ENCODE results near the gene SNX21.

SNX21 gene

GRCh38 chr20:45882469-45883099 lies 49.0 kb downstream of the SNX21 start:
- TF ChIP-seq, protein P1, sequence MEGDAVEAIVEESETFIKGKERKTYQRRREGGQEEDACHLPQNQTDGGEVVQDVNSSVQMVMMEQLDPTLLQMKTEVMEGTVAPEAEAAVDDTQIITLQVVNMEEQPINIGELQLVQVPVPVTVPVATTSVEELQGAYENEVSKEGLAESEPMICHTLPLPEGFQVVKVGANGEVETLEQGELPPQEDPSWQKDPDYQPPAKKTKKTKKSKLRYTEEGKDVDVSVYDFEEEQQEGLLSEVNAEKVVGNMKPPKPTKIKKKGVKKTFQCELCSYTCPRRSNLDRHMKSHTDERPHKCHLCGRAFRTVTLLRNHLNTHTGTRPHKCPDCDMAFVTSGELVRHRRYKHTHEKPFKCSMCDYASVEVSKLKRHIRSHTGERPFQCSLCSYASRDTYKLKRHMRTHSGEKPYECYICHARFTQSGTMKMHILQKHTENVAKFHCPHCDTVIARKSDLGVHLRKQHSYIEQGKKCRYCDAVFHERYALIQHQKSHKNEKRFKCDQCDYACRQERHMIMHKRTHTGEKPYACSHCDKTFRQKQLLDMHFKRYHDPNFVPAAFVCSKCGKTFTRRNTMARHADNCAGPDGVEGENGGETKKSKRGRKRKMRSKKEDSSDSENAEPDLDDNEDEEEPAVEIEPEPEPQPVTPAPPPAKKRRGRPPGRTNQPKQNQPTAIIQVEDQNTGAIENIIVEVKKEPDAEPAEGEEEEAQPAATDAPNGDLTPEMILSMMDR (IDR thresholded peaks at IDR 0.05; ENCODE audit: insufficient read depth, low read length, poor library complexity, severe bottlenecking), result no peak
- TF ChIP-seq EZH2phosphoT487 (conservative IDR thresholded peaks at IDR 0.05; ENCODE audit: low read length), result no peak
- Histone ChIP-seq H3K27ac (ENCODE audit: low read depth, low read length) (no peak overlapping the region), H3K9ac (ENCODE audit: low read length) (no peak overlapping the region), H3K27me3 (ENCODE audit: low read length) (no peaks in the 10 kb centered on the region), H2AFZ (ENCODE audit: low read depth, low read length, severe bottlenecking) (no peak overlapping the region), H3K4me3 (ENCODE audit: insufficient read depth, low read length, poor library complexity, severe bottlenecking) (no peak overlapping the region), H3K36me3 (ENCODE audit: low read length) (no peaks in the 10 kb centered on the region), H3F3A (ENCODE audit: insufficient read depth) (no peaks in the 10 kb centered on the region), H3K9me3 (ENCODE audit: insufficient read depth, low read length) (no peaks in the 10 kb centered on the region), H4K20me1 (ENCODE audit: low read depth, low read length) (no peaks in the 10 kb centered on the region), H3K79me2 (ENCODE audit: insufficient read depth, low read length) (peaks cover 5% of the 10 kb centered on the region), H3K4me2 (ENCODE audit: low read depth, low read length, poor library complexity, severe bottlenecking) (no peak overlapping the region), H3K9me2 (replicated peaks; ENCODE audit: insufficient read depth, low read length) (no peaks in the 10 kb centered on the region)

DNA sequence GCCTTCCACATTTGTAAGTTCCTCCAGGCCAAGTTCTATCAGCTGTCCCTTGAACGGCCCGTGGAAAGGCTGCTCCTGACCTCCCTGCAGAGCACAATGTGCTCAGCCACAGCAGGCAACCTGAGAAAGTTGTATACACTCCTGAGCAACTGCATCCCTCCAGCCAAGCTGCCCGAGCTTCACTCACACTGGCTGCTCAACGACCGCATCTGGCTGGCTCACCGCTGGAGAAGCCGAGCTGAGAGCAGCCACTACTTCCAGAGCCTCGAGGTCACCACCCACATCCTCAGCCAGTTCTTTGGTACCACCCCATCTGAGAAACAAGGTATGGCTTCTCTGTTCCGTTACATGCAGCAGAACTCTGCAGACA lies 49.5 kb downstream of the SNX21 start:
- Histone ChIP-seq H4K20me1 (ENCODE audit: low read depth, low read length) (no peaks in the 10 kb centered on the region), H3K4me3 (ENCODE audit: insufficient read depth, low read length, poor library complexity, severe bottlenecking) (no peak overlapping the region), H3K9me2 (replicated peaks; ENCODE audit: insufficient read depth, low read length) (no peaks in the 10 kb centered on the region), H2AFZ (ENCODE audit: low read depth, low read length, severe bottlenecking) (no peak overlapping the region), H3K27me3 (ENCODE audit: low read length) (no peaks in the 10 kb centered on the region), H3K27ac (ENCODE audit: low read depth, low read length) (no peak overlapping the region), H3K4me2 (ENCODE audit: low read depth, low read length, poor library complexity, severe bottlenecking) (no peak overlapping the region), H3F3A (ENCODE audit: insufficient read depth) (no peaks in the 10 kb centered on the region), H3K36me3 (ENCODE audit: low read length) (no peaks in the 10 kb centered on the region), H3K9ac (ENCODE audit: low read length) (no peak overlapping the region), H3K79me2 (ENCODE audit: insufficient read depth, low read length) (peaks cover 5% of the 10 kb centered on the region), H3K9me3 (ENCODE audit: insufficient read depth, low read length) (no peaks in the 10 kb centered on the region)
- no peak for TF ChIP-seq EZH2phosphoT487 (conservative IDR thresholded peaks at IDR 0.05; ENCODE audit: low read length)
- TF ChIP-seq, protein P1 (IDR thresholded peaks at IDR 0.05; ENCODE audit: insufficient read depth, low read length, poor library complexity, severe bottlenecking), result no peak

GRCh38 chr20:45886590-45887345 lies 53.2 kb downstream of the SNX21 start:
- no peak overlapping the region for H3K27ac ChIP-seq (ENCODE audit: low read depth, low read length)
- no peak overlapping the region for H3K4me3 ChIP-seq (ENCODE audit: insufficient read depth, low read length, poor library complexity, severe bottlenecking)
- TF ChIP-seq, protein P1 (IDR thresholded peaks at IDR 0.05; ENCODE audit: insufficient read depth, low read length, poor library complexity, severe bottlenecking), result no peak
- TF ChIP-seq EZH2phosphoT487 (conservative IDR thresholded peaks at IDR 0.05; ENCODE audit: low read length), result no peak
- H2AFZ ChIP-seq (ENCODE audit: low read depth, low read length, severe bottlenecking), result no peak overlapping the region
- no peaks in the 10 kb centered on the region for H3K9me2 ChIP-seq (replicated peaks; ENCODE audit: insufficient read depth, low read length)
- H3K27me3 ChIP-seq (ENCODE audit: low read length), result no peaks in the 10 kb centered on the region
- H4K20me1 ChIP-seq (ENCODE audit: low read depth, low read length), result no peaks in the 10 kb centered on the region
- no peaks in the 10 kb centered on the region for H3K9me3 ChIP-seq (ENCODE audit: insufficient read depth, low read length)
- no peak overlapping the region for H3K4me2 ChIP-seq (ENCODE audit: low read depth, low read length, poor library complexity, severe bottlenecking)
- no peaks in the 10 kb centered on the region; the same call in 1 of the 2 replicates for H3K79me2 ChIP-seq (ENCODE audit: insufficient read depth, low read length)
- no peak overlapping the region for H3K9ac ChIP-seq (ENCODE audit: low read length)
- H3F3A ChIP-seq (ENCODE audit: insufficient read depth), result no peaks in the 10 kb centered on the region
- no peaks in the 10 kb centered on the region for H3K36me3 ChIP-seq (ENCODE audit: low read length)

Data from SU-DHL-6 (cell line).